ENCODE measurements around the gene DCP1B.
A peak's percentile ranks its signal among the peaks of the same experiment; 100 is the strongest.

Gene DCP1B

DNA sequence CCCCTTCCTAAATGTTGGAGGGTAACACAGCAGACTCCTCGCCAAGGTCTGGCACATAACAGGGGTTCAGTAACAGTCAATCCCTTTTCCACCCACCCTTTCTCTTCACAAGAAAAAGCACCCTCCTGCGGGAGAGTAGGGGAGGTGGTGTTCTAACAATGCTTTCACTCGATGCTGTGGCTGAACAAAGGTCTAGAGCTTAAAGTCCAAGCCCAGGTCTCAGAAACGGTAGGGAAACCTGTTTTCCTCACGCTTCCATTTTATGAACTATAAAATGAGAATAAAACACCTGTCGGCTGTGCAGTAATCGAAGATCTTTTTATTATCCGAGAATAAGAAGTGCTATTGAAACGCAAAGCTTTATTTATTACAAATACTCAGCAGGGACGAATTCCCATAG lies 64.9 kb downstream of the DCP1B start:
- Histone ChIP-seq H3K4me3 (no peak overlapping the region), H3K27ac (no peak overlapping the region)

DNA sequence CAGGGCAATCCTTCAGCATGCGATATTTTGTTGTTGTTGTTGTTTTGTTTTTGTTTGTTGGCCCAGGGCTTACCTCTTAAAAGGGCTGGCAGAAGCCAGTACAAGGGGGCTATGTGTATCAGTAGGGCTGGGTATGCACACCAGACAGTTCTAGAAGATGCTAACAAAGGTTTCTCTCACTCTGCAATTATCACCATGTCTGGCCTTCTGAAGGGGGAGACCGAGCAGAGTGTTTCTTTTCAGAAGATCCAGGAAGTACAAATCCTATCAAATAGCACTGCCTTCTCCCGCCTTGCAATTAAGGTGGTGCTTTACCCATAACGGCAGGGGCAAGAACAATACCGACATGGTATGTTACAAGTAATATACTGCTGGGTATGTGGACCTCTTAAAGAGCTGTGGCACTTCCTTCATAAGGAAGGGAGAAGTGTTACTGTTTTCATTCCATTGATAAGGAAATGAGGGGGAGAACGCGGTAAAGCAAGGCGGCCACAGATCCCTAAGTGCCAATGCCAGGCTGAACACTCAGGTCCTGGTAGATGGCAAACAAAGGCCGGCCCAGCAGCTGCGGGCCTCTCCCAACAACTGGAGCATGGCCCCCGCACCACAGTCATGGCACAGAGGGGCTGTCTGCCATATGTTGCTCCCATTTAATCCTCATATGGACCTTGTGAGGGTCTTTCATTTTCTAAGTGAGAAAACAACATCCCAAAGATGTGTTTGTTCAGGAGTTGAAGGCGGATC lies 66.6 kb downstream of the DCP1B start:
- Histone ChIP-seq H3K27ac (no peak overlapping the region), H3K4me3 (no peak overlapping the region)

DNA sequence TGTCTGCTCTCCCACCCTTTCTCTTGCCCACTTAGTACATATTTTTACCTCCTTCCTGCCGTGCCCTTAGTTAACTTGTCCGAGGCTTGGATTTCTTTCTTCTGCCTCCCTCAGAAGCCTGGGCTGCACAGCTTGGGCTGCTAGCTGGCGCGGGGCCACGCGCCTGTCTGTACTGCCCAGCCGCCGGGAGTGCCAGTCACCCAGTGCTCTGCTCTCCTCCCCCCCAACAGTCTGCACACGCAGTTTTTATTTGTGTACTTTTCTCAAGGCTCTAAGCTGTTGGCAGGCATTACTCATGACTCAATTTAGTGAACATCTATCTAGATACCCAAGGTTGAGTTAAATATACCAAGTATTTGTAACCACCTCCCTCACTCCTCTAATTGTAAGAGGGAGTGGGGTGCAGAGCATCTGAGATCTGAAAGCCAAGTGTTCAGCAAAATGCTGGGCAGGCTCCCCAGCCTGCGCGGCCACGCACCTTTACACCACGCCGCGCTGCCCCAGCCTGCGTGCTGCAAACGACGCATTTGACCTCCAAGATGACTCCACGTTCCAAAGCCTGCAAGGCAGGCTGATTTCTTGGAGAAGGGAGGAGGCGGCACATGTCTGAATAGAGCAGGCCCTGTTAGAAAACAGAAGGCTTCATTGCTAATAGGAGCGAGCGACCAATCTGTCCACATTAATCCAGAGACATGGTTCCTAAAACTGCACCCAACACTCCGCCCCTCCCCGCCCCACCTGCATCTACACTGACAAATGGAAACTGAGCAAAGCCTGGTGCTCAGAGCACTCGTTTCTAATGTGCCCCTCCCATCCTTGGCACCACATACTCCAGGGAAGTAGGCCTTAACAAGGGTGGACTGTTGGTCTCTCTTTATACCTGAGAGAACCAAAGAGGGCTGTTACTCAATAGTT lies 67.6 kb downstream of the DCP1B start:
- Histone ChIP-seq H3K4me3 (no peak overlapping the region), H3K27ac (no peak overlapping the region)

DNA sequence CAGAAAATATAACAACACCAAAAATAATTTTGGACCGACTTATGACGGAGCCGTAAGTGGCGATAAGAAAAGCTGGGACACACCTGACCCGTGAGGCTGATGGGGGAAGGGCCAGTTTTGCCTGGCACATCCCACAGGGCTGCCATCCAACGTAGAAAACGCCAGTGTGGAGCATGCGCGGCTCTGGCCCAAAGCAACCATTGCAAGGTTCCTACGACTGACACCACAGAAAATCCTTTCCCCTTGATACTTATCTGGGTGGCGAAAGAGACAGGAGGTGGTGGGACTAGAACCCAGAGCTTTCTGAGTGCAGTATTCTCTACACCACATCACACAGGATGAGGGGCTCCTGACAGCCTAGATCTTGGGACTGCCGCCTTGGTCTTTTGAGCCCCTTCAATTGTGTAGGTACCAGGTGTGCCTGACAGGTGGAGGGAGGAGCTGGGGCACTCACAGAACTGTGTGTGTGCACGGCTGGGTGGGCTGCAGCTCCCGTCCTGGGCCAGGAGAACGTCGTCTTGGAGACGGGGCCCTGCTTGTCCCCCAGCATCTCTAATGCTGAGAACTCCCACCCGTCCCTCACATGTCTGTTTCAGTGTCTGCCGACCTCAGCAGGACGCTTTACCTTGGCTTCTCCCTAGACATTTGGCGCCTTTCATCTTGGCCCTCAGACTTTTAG lies 68.4 kb downstream of the DCP1B start:
- Histone ChIP-seq H3K4me3 (no peak overlapping the region), H3K27ac (no peak overlapping the region)

DNA sequence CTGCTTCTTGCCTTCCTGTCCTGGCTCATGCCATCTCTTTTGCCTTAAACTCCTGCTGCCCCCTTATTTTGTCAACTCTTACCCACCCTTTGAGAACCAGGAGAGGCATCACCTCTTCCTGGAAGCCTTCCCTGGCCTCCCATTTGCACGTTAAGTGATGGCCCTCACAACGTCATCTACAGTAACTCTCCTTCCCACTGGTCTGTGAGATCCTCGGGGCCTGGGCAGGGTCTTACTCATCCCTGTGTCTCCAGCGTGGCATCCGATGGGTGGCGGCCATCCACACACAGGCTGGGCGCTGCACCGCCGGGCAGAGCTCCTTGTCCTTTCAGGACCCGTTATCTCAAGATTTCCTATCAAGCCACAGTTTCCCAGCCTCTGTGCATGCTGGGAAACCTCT lies 69.0 kb downstream of the DCP1B start:
- H3K27ac ChIP-seq: no peak overlapping the region
- no peak overlapping the region for H3K4me3 ChIP-seq

DNA sequence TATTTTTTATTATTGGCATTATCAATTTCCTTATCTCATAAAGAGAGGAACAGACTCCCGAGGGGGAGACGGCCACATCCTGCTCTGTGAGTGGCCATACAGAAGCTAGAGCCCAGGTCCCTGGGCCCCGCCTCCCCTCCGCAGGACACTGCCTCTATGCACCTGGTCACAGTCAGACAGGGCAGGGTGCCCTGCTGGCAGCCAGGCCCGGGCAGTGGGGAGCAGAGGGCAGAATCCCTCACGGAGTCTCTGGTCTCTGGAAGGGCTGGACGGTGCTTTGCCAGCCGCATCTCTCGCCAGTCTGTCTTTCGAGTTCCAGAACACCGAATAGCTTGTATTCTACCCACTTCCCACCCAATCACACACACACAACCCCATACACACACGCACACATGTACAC lies 69.4 kb downstream of the DCP1B start:
- Histone ChIP-seq H3K27ac (no peak overlapping the region), H3K4me3 (no peak overlapping the region)

DNA sequence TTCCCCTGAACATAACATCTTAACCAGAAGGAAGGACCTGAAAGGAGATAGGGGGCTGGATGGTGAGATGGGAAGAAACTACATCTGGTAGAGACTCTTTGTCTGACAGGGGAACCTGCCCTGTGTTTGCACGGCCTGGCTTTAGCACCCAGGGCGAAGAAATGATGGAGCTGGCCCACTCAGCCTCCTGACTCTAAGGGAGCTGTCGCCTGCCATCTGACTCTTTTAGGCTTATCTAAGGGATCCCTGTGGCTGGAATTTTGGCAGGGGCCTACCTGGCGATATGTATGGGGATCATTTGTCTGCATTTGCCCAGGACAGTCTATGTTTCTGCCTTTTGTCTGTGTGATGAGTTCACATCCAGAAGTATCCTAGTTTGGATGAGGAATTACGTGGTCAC lies 70.2 kb downstream of the DCP1B start:
- H3K27ac ChIP-seq: no peak overlapping the region
- no peak overlapping the region for H3K4me3 ChIP-seq

DNA sequence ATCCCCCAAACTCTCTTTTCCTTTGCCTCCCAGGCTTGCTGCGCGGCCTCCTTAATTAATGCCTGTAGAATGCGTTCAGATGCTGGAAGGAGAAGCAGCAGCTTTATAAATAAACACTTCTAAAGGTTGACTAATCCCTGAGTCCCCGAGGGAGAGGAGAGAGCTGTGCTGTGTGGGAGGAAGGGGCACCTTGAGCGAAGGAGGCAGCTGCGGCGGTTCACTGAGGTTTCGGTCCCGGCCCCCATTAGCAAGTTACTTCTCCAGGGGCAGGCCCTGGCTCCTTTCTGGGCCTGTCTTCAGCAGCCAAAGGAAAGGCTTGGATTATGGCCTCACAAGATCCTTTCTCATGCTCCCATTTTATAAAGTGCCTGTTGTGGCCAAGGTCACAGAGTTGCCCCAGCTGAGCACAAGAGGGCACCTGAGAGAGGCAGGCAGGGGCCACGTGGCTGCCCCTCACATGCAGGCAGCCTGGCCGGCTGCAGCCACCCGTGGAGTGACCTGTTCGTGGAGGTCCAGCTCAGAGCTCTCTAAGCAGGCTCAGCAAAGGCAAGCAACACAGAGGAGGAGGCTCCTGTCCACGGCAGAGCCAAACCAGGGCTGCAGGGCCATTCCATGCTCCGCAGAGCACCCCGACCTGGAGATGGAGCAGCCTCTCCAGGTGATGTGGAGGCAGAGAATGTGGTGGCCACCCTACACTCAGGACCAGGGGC lies 70.8 kb downstream of the DCP1B start:
- peak overlapping the region in 1 of 21 experiments; percentile 37 for H3K27ac ChIP-seq

DNA sequence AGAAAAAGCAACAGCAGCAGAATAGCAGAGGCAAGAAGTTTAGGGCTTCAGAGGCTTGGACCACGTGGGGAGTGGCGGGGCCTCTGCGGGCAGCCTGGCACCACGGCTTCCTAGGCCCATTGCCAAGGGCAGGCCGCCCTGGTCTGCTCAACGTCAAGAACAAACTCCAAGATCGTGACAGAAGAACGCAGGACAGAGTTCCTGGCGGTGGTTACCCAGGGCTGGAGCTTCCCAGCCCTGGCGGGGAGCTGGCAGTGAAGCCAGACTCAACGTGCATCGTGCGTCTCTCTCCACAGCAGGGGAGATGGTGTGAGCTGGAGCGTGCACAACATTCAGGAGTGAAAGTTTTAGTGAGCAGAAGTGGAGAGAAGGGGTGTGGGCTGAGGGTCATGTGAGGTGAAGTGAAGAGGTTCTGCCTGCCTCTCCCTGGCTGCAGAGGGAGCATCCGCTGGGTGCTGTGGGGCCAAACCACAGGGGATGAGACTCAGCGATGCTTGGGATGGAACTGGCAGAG lies 71.9 kb downstream of the DCP1B start:
- H3K27ac ChIP-seq: no peak overlapping the region

More for the DNA sequence above, 70.8 kb downstream of the DCP1B start:
- H3K4me3 ChIP-seq: no peak overlapping the region

DNA sequence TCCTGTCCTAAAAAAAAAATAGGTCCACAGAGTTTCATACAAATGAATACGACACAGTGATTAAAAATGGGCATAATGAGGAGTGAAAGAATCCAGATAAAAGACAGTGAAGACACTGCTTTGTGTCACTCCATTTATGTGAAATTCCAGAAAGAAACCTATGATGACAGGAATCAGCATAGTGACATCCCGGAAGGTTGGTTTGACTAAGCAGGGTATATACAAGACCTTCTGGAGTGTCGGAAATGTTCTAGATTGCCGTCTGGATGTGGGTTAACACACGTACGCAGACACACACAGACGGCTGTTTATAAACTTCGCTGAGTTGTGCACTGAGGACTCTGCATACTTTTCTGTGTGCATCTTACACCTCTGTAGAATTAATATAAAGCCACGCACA lies 72.6 kb downstream of the DCP1B start:
- no peak overlapping the region for H3K4me3 ChIP-seq
- no peak overlapping the region for H3K27ac ChIP-seq

More for the DNA sequence above, 71.9 kb downstream of the DCP1B start:
- H3K4me3 ChIP-seq: no peak overlapping the region

DNA sequence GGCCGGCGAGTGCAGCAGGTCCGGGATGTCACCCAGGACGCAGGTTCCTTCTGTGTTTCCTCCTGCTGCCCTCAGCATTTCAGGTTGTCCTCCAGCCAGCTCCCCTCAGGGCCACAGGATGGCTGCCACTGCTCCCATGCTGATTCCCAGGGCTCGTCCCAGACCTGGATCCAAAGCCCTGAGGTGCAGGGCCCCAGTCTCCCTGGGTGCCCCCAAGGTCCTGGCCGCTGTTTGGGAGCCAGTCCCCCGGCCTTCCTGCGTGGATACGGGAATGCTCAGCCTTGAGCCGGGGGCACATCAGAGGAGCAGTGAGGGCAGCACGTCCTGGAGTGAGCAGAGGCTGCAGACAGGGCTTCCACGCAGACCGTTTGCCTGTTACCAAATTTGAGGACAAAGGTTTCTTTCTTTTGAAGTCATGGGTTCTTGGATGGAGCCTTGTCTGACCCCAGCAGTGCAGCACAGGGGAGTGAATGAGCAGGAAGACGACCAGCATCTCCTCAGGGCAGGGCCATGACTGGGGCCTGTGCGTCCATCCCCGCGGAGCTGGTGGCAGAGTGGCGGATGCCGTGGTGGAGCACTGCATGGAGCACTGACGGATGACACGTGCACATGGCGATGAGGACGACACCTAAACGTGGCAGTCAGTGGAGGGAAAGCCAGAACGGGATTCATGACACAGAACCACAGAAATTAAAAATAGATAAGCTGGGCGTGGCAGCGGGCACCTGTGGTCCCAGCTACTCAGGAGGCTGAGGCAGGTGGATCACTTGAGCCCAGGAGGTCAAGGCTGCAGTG lies 73.3 kb downstream of the DCP1B start:
- Histone ChIP-seq H3K27ac (no peak overlapping the region), H3K4me3 (no peak overlapping the region)

DNA sequence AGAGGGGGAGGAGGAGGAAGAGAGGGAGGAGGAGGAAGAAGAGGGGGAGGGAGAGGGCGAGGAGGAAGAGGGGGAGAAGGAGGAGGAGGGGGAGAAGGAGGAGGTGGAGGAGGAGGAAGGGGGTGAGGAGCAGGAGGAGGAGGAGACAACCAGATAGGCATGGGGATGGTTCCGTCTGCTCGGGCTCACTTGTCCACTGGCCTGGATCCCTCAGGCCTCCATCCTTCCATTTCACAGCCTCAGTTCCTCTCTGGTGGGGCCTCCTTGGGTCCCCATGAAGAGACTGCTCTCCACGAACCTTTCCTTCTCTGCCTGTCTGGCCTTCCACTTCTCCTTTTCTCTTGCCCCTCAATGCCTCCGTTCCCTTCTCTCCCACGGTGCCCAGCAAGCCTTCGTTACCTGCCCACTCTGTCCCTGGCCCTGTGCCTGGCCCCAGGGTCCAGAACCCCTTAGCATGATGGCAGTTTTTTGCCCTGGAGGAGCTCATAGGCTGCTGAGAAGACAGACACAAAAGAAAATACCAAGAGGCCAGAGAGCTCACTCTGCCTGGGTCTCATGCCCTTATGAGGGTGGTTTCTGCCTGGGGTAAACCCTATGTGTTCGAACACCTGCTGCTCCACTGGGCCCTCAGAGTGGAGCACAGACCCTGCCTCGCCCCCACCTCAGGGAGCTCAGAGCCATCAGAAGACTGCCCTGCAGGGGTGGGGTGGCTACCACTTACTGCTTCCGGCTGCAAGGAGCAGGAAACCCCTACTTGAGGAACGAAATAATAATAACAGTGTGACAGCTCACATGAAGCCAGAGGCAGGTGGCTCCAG lies 74.1 kb downstream of the DCP1B start:
- H3K4me3 ChIP-seq: no peak overlapping the region
- H3K27ac ChIP-seq: no peak overlapping the region

DNA sequence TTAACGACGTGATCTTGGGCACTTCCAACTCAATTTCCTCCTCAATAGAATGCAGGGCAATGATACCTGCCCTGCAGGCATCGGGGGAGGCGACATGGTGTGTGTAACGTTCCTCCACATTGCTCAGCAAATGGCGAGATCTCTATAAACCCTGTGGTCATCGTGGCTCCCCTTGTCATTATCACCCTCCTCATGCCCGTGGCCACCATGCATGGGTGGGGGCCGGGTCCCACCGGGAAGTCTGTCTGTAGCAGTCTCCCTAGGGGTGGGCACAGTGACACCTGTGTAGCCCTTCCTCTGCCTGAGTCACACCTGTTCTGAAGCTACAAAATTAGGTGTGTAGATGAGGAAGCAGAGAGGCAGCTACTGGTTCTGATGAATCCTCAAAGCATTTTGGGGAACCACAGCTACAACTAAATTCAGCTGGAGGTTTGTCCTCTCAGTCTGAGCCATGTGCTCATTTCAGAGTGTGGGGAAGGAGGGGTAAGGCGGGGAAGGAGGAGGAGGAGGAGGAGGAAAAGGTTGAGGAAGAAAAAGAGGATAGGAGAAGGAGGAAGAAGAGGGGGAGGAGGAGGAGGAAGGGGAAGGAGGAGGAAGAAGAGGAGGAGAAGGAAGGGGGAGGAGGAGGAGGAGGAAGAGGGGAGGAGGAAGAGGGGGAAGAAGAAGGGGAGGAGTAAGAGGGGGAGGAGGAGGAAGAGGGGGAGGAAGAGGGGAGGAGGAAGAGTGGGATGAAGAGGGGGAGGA lies 74.8 kb downstream of the DCP1B start:
- H3K27ac ChIP-seq: no peak overlapping the region
- H3K4me3 ChIP-seq: no peak overlapping the region

DNA sequence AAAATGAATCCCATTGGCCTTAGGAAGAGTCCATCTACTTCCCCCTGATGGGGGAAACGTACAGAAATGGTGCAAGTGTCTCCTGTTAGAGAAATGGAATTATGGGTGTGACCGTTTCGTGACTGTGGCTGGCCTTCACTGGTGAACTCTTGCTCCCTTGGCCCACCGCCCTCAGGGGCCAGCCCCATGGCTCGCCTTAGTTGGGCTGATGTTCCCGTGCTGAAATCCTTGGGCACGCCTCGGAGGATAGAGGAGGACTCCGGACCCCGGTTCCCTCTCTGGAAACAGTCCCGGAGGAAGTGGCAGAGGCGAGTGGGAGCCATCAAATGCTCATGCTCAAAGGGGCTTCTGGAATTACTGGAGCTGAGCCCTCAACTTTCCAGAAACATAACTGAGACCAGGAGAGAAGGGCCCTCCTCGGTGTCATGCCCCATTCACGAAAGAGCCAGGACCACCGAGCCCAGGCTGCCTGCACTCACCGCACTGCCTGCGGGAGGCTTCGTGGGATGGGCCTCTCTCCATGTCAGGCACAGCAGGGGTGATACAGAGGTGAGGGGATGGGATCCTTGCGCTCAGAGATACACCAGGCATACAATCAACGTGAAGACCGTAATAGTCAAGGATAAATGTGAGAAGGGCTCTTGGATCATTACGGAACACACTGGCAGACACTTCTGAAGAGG lies 75.7 kb downstream of the DCP1B start:
- H3K4me3 ChIP-seq: no peak overlapping the region
- no peak overlapping the region for H3K27ac ChIP-seq

DNA sequence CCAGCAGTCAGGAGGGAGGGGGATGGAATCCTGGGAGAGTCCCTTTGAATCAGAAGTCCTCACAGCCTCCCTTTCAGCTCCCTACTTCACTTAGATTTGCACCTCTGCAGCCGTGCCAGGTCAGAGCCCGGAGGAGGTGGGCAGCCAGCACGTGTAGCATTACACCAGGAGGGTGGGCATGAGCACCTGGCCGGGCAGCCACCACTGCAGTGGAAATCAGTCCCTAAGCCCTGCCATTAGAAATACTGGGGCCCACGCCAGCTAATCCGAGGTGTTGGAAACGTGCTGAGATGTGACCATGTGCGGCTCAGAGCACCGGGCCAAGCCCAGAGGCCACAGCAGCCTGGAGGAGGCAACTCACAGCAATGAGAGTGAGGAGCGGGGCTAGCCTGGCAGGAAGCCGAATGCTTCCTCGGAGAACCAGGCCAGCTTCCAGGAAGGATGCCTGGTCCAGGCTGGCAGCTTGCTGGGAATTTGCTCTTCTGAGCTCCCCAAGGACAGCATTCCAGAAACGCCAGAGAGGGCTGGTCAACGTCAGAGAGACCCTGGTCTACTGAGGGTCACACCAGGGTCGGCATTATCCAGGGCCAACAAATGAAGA lies 76.4 kb downstream of the DCP1B start:
- Histone ChIP-seq H3K27ac (no peak overlapping the region), H3K4me3 (no peak overlapping the region)

DNA sequence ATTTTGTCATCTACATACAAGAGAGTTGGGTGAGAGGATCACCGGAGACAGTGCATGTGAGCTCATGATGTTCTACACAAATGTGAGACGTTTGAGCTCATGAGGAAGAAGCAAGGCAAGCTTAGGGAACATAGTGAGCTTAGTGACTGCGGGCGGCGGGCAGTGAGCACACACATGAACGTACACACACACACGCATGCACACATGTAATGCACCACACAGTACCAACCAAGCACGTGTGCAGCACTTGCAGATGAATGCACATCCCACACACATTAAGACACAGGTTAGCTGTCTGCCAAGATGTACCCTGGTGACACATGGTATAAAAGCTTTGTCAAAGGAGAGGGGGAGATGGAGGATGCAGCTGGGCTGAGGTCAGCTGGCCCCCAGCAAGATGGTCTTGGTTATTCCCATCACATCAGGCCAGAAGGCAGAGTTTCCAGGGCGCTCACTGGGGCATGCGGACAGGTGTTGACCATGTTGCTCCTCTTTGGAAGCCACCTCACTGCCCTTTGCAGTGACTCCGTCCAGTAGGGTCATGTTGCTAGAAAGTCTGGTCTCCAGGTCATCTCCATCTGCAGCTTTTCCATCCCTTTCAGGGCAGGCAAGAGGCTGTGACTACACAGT lies 77.1 kb downstream of the DCP1B start:
- H3K27ac ChIP-seq: no peak overlapping the region
- H3K4me3 ChIP-seq: no peak overlapping the region
